ENCODE measurements around the gene NATD1. TPM values are rescaled to one million over a fixed set of nuclear protein-coding genes. Genes with fewer than 3 reads are reported as not detected.

Gene NATD1
- total RNA-seq, 1 donor from 2014 or later, result 3.6 TPM

DNA sequence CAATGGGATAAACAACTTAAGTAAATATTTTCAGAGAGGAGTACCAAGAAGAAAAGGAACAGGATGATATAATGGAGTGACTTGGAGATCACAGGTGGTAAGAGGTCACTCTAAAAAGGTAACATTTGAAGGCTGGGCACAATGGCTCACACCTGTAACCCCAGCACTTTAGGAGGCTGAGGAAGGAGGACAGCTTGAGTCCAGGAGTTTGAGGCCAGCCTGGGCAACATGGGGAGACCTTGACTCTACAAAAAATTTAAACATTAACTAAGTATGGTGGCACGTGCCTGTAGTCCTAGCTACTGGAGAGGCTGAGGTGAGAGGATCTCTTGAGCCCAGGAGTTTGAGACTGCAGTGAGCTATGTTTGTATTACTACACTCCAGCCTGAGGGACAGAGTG lies 35.9 kb downstream of the NATD1 start:
- no peak for DNase-seq (ENCODE audit: low read depth in 2 of 2)

DNA sequence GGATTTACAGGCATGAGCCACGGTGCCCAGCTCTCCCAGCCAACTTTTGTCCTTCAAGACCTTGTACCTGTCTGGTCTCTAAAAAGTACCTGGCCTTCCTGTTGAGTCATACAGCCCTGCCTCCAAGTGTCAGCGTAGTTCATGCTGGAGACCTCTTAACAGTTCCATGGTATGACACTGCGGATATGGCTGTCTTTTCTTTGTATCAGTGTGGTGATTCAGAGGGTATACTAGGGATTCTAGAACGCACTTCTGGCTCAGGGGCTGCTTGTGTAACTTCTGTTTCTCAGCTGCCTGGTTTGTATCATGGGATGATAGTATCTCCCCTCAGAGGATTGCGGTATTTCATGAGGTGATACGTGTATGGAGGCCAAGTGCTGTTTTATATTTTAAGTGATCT lies 37.3 kb downstream of the NATD1 start:
- no peak for DNase-seq (ENCODE audit: low read depth in 2 of 2)

DNA sequence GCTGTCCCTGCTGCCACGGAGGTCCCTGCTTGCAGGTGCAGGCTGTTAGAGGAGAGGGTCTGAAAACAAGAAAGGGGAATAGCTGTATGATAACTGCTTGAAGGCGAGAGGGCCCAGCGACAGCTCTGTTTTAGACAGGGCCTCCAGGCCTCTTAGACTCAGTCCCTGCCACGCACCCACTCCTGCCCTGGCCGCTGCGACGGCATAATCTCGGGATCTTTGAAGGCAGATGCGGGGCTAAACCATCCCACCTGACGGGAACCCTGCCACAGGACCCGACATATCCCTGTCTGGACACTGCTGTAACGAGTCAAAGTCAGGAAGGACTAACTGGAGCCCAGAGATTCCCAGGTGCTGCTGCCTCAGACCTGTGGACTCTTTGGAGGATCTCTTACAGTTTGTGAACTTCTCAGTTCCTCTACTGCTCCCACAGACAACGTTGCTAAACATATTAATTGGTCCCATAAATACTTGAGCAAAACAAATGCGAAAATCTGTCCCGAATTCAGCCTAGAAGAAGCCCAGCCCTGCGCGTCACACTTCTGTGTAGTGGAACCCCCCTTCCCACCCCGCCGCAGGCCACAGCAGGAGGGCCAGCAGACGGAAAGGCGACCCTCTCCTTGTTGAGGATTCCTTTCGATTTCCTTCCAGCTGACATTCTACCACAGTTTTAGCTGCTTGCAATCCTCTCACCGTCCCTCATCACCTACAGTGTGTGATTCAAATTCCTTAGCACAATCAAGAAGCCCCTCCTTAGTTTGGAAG lies 38.3 kb downstream of the NATD1 start:
- DNase-seq (ENCODE audit: low read depth in 2 of 2), result peak in 1 of 2 donors; percentile 9

DNA sequence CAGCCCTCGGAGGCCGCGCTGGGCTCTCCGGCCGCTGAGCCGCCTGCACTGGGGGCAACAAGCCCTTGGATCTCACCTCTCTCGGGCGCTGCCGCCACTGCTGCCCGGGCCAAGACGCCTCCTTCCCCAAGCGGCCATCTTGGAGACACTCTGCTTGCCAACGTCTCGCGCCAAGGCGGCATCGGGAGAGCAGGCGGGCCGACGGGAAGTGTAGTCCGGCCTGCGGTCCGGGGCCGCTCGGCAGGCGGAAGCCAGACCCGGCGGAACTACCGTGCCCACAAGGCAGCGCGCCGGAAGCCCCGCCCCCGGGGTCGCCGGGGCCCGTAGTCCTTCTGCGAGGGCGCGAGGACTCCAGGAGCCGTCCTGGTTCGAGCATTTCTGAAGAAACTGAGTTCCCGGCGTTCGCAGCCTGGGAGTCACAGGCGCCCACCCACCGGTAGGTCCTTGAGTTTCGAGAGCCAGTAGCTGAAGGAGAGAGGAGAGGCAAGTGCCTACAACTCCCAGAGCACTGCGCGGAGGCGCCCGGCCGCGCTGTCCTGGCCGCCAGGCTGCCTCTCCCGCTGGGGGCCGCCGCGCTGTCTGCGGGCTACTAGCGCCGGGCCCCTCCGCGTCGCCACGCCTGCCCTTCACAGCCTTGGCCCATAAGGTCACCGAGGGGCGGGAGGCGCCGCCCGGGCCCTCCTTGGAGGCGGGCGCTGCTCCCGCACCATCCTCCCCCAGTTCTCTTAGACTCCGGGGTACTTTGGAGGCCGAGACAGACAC lies 39.0 kb downstream of the NATD1 start, which contains the start of gene TMEM11:
Gene TMEM11 (minus strand): TSS at position 147 of the 762 bp plus-strand sequence. CDS start 9 bp downstream, at position 138.
- DNase-seq (ENCODE audit: low read depth in 2 of 2), result peak; percentile 95 to 98

DNA sequence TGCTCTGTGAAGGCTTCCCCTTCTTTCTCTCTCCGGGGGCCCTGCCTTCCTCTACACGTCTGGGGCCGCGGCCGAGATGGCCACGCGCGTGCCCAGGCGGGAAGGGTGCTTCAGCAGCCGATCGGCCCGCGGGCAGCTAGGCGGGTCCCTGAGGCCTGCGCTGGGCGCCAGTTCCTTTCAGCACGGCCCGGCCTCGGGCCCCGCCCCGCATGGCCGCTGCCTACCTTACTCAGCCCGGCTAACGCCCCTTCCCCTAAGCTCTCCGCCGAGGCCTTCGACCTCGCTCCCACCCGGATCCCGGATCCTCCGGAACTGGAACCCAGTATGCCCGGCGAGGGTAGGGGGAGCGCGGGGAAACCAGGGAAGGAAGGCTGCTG lies 39.6 kb downstream of the NATD1 start:
- peak; percentile 50 to 53 for DNase-seq (ENCODE audit: low read depth in 2 of 2)

DNA sequence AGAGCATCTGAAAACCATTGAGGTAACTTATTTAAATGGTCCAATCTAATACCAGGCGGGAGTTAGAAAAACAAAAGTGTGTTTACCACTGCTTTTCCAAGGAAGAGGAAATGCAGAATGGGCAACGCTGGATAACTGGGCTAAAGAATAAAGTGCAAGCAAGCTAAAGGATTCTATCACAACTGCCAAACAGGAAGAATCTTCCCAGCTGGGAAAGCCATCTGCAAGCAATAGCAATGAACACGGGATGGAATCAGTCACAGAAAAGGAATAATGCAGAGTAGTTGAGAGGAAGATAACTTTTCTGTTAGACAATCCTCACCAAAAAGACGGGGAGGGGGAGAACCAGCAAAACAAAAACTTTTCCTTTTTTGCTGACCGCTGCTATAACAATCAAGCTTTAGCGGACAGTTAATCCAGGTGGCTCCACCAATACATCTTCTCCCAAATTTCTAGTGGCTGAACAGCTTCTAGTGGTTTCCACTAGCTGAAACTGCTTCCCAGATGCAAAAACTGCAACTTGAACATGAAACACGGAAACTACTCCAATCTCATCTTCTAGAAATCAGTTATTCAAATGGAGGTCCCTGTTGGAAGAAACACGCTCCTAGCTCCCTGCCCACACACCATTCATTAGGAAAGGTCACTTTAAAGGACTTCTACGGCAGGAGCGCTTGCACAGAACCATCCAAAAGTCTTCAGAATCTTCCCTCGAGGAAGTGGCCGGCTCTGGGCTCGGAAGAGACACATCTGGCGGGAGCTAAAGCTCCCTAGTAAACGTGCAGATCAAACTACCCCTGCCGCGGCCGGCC lies 40.2 kb downstream of the NATD1 start:
- no peak for DNase-seq (ENCODE audit: low read depth in 2 of 2)

DNA sequence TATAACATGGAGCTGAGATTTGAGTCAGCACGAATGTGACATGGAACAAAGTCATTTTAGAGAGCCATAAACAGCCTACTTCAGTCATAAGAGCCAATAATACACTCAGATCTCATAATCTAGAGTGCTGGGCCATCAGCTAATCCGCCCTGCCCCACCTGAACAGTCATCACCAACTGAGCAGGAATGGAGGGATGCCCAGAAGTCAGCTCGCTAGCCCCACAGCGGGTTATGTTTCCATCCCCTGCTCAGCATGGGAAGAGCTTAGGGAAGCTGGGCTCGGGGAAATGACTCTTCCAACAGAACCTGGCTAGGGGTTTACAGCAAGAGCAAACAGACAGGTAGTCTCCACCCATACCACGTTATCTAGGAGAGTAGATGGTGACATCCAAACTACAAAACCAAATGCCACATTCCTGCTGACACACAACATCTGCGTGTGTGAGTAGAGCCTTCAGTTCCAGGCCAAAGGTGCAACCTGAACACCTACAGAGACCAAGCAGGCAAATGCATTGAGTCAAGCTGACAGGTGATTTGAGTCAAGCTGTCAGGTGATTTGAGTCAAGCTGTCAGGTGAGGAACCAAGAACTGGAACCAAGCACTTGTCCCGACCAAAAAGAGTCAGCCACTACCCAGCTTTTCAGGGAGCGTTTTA lies 41.3 kb downstream of the NATD1 start:
- DNase-seq (ENCODE audit: low read depth in 2 of 2), result peak in 1 of 2 donors; percentile 20

DNA sequence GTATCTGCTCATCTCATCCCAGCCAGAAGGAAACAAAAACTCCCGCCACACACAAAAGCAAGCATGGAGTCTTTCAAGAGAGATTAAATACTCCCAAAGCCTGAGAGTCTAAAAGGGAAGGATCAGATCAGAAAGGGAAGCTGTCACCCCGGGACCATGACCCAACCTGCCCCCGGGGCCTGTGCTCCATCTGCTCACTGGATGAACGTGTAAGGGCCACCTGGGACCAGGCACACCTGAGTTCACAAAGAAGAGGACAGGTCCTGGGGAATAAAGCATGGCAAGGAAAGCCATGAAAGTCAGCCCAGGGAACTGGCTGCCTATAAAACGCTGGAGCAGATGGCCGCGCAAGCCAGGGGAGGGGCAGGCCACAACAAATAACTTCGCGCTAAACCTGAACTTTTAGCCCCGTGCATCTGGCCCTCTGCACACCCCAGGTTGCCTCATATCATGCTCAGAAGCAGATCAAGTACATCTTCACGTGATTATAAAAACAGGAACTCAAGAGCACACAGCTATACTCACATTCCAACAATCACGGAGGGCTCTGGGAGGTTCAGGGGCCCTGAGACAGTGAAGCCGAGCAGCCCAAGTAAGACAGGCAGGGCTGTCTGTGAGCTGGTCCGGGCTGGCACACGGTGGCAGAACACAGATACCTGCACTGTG lies 42.7 kb downstream of the NATD1 start:
- DNase-seq (ENCODE audit: low read depth in 2 of 2), result no peak

DNA sequence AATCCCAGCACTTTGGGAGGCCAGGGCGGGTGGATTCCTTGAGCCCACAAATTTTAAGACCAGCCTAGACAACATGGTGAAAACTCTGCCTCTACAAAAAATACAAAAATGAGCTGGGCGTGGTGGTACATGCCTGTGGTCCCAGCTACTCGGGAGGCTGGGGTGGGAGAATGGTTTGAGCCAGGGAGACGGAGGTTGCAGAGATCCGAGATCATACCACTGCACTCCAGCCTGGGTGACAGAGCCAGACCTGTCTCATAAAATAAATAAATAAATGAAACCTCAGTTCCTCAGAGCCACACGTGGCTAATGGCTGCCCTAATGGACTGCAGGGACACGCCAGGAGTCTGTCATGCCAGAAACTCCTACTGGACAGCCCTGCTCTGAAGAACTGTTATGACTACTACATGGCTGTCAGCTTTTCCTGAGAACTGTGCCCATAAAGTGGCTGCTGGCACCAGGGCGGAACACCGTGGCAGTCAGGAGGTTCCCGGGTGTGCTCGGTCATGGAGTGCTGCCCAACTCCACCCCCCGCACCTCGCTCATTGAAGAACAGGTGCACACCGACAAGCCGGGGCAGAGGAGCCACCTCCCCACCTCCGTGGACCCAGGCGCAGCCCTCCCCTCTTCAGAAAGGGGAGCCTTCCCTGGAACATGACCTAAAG lies 43.6 kb downstream of the NATD1 start:
- DNase-seq (ENCODE audit: low read depth in 2 of 2), result no peak

DNA sequence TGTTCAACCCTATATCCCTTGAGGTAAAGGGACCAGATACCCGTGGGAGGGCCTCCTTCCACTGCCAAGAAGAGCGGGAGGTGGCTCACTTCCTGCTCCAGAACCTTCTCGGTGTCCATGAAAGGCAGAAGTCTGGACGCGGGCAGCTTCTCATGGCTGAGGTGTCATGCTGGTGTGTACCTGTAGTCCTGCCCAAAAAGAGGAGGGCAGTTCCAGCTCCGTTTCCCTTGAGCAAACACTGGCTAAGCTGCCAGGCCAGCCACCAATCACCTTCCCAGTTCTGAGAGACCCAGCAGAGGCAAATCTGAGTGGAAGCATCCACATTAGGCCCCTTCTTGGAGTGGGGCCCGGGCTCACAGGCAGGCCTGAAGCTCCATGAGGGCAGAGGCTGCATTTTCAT lies 44.9 kb downstream of the NATD1 start:
- DNase-seq (ENCODE audit: low read depth in 2 of 2), result no peak

DNA sequence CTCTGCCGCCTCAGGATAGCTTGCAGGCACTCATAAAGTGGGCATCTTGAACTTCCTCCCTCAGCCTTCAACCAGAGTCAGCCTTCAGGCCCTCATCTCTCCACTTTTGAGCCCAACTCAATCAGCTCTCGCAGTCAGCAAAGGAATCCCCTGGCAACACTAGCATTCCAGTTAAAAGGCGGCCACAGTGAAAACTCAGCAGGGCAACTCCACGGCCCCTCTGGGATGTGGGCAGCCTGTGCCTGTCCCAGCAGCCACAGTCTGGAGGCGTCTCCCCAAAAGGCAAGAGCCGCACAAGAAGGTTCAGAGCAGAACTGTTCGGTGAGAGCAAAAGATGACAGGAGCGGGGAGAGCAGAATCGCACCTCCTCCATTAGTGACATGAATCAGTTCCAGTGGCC lies 48.3 kb downstream of the NATD1 start:
- DNase-seq (ENCODE audit: low read depth in 2 of 2), result no peak

DNA sequence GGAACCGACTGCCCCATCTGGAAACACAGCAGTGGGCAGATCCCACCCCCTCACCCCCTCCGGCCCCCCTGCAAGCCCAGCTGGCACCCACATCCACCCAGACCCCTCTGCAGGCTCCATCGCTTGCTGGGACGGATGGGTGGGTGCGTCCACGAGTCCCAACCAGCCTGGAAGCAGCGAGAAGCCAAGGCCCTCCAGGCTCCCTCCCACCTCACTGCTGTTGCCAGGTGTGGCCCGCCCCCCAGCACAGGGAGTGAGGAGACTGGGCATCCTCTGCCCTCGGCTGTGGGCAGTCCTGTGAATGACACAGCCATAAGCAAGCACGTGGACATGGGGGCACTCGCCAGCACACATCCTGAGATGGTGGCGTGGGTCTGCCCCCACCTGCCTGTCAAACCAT lies 50.7 kb downstream of the NATD1 start:
- no peak for DNase-seq (ENCODE audit: low read depth in 2 of 2)

DNA sequence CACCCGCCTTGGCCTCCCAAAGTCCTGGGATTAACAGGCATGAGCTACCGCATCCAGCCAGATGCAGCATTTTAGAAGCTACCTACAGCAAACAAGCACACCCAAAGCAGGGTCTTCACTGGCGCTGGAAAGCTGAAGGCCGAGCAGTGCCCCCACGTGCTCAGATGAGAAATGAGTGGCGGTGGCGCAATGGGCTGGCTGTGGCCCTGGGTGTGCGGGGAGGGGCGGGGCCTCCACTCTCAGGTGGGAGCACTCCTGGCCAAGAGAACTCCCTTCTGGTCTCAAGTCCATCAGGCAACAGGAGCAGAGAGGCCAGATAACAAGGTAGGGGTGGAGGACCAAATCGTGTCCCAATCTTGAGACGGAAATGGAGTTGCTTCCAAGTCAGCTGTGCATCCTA lies 51.3 kb downstream of the NATD1 start:
- DNase-seq (ENCODE audit: low read depth in 2 of 2), result no peak

DNA sequence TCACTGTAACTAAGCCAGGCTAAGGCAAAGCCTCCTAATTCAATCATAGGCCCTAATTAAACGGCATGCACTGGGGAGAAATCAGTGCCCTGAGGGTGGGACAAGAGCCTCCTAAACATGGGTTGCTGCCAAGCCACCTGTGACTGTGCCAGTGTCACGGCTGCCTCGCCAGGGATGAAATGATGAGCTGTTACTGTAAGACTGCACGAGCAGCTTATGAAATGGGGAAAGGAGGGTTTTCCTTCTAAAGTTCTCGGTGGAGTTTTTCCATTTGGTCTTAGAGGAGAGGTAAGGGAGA lies 52.0 kb downstream of the NATD1 start:
- DNase-seq (ENCODE audit: low read depth in 2 of 2), result no peak

DNA sequence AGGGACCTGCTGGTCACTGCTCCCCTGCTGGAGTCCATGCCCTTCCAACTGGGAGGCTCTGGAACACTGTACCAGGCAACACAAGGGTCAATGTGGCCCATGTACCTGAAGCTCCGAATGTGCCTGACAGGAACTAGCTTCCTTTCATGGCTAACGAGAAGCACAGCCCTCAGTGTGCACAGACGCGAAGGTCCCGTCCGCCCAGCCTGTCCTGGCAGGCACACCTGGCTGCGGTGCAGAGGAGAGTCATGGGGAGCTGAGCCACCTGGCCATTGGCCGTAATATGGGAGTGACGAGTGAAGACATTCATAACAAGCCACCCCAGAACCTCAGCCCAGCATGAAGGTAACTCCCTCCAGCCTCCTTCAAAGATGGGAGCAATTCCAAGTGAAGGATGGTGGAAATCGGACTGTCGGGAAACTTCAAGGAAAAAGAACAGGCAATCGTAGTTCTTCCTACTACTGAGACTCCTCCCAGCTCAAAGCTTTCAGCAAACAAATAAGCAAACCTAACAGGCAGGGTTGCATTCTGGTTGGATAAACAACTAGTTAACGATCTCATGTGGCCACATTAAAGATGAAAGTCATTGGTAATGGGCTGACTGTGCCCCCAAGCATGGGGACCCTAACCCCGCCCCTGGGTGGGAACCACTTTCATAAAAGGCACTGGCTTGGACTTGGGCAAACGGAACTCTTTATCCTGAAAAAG lies 52.5 kb downstream of the NATD1 start:
- no peak for DNase-seq (ENCODE audit: low read depth in 2 of 2)

DNA sequence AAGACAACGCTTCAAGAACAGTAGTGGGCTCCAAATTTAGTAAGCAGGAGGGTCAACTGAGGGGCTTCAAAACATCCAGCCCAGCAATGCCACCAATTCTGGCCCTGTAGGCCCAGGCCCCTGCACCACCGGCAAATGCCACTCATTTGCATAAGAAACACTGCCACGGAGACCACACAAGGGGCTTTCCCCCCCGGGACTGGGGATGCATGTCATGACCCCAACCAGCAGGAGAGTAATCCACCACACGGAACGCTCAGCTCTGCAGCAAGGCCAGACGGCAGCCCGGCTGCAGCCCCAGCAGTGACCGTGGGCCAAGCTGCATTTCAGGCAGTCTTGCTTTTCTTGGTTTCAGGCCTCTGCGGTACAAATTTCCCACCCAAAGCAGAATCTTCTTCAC lies 53.4 kb downstream of the NATD1 start:
- no peak for DNase-seq (ENCODE audit: low read depth in 2 of 2)

DNA sequence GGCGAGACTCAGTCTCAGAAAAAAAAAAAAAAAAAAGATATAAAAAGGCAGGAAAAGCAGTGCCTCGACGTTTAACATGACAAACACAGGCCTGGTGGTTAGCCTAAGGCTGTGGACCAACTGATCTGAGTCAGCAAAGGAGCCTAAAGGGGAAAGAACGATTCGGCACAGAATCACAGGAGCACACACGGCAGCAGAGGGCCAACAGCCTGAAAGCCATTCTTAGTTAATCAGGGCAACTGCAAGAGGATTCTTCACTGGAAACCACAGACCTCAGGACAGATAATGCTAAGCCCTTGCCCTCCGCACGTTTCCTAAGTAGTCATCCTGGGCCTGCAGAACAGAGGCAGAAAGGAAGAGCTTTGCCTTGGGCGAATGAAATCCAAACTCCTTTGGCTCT lies 53.9 kb downstream of the NATD1 start:
- DNase-seq (ENCODE audit: low read depth in 2 of 2), result no peak

DNA sequence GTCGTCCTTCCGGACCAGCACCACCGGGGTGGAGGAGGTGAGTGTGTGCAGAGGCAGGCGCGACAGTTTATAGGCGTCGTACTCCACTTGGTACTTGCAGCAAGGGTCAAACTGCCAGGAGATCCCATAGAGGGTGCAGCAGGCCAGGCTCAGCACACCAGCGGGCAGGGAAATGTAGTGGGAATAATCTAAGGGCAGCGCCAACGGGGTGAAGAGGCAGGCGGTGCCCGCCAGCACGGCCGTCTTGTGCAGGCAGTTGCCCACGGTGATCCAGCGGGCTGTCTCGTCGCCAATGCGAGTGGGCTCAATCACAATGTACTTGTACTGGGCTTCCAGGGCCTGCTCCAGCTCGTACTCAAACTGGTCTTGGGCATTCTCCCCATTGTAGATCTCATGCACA lies 54.8 kb downstream of the NATD1 start:
- no peak for DNase-seq (ENCODE audit: low read depth in 2 of 2)

DNA sequence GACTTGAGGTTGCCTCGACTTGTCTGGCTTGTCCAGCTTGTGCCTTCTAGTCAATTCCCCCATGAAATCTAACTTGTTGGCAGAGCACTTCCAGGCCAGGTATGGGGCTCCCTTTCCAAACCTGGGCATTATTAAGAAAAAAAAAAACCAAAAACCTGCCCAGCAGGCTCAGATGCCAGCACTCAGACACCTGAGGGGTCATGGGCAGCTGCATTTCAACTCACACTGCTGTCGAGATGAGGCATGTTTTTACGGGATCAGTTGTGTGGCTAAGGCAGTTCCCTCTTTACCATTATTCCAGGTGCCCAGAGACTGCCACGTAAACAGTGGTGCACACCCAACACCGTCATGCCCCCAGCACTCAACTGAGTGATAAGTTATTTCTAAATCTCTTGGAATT lies 57.1 kb downstream of the NATD1 start:
- DNase-seq (ENCODE audit: low read depth in 2 of 2), result no peak

DNA sequence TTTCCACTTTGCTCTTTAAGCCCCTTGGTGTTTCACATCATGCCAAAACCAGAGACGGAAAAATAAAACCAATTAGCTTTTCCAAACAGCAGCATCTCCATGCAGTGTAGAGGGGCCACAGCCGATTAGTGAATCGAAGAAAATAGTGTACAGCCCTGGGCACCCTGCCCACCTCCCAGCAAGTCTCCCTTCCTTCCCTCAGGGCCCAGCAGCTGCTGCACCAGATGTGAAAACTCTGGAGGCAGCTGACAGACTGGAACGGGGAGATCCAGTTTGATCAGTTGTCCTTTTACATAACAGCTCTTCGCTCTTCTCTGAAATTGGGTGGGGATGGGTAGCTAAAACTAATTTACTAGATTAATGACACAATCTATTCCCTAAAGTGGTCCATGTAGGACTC lies 58.5 kb downstream of the NATD1 start:
- no peak for DNase-seq (ENCODE audit: low read depth in 2 of 2)

Measured in lung microvascular endothelial cell (primary cell).